NCI-H446 treated with DMSO at 0.1 percent for 48 hours (cell line): ENCODE results near the gene SMARCC1.
"Not testable (repeated sequence)": the region's sequence is repeated elsewhere in the genome, so short reads cannot be mapped to it uniquely, and the experiment has no call there.

Experiments used
- DNase-seq: peaks from one replicate; lab custom pipeline; 2025; lab: John Stamatoyannopoulos, UW

Gene SMARCC1

GRCh38 chr3:47781685-47782445, at the start of gene SMARCC1:
Gene SMARCC1 (minus strand): TSS chr3:47781893. CDS start chr3:47781797, 96 bp downstream.
- DNase-seq, result peak; percentile 75

- DNase-seq, result not testable (repeated sequence)
These were observed 47.8 kb upstream of the SMARCC1 start for GRCh38 chr3:47829482-47829881.

GRCh38 chr3:47825590-47825989, 43.9 kb upstream of the SMARCC1 start:
- no peak for DNase-seq

- peak; percentile 36 for DNase-seq
These were observed 43.1 kb upstream of the SMARCC1 start for GRCh38 chr3:47824541-47825473.

- no peak for DNase-seq
These were observed 35.9 kb upstream of the SMARCC1 start for GRCh38 chr3:47817609-47818008.

- DNase-seq, result no peak
These were observed 32.0 kb upstream of the SMARCC1 start for GRCh38 chr3:47813551-47814177.

- DNase-seq, result no peak
These were observed 22.9 kb upstream of the SMARCC1 start for GRCh38 chr3:47804577-47804976.

- no peak for DNase-seq
These were observed 21.9 kb upstream of the SMARCC1 start for GRCh38 chr3:47803480-47804025.

- DNase-seq, result peak; percentile 27
These were observed 21.2 kb upstream of the SMARCC1 start, which contains the start of gene DHX30 for GRCh38 chr3:47802734-47803479. Gene DHX30 (plus strand): TSS chr3:47803138. CDS start chr3:47810684, 7,546 bp downstream.

- no peak for DNase-seq
These were observed 18.0 kb upstream of the SMARCC1 start for GRCh38 chr3:47799733-47800132.

- DNase-seq, result no peak
These were observed 12.9 kb upstream of the SMARCC1 start for GRCh38 chr3:47794544-47794943.

- DNase-seq, result no peak
These were observed 11.0 kb upstream of the SMARCC1 start for GRCh38 chr3:47792699-47793098.

- DNase-seq, result no peak
These were observed 9.6 kb upstream of the SMARCC1 start for GRCh38 chr3:47791193-47791855.

GRCh38 chr3:47783673-47784072, 2.0 kb upstream of the SMARCC1 start:
- no peak for DNase-seq

- no peak for DNase-seq
These were observed 984 bp upstream of the SMARCC1 start for GRCh38 chr3:47782446-47783308.

GRCh38 chr3:47780741-47781684, 680 bp downstream of the SMARCC1 start:
- no peak for DNase-seq

- no peak for DNase-seq
These were observed 2.9 kb downstream of the SMARCC1 start for GRCh38 chr3:47778746-47779145.

- DNase-seq, result no peak
These were observed 8.9 kb downstream of the SMARCC1 start for GRCh38 chr3:47772788-47773187.

- no peak for DNase-seq
These were observed 9.6 kb downstream of the SMARCC1 start for GRCh38 chr3:47772047-47772446.
